ENCODE results near the gene KRTAP12-2.

- TF ChIP-seq CTCF (optimal IDR thresholded peaks at IDR 0.05 in 1 of 3, IDR thresholded peaks at IDR 0.05 in 1 of 3, conservative IDR thresholded peaks at IDR 0.05 in 1 of 3; ENCODE audit: extremely low read depth in 1 of 3, insufficient read depth in 2 of 3, low read length in 3 of 3) (no peak), EZH2 (IDR thresholded peaks at IDR 0.05; ENCODE audit: low read length) (no peak)
Observed at GRCh38 chr21:44618909-44619308, 47.8 kb downstream of the KRTAP12-2 start.
